Lung microvascular endothelial cell (primary cell): ENCODE measurements around the gene CD3D. TPM values are rescaled to one million over a fixed set of nuclear protein-coding genes. Genes with fewer than 3 reads are reported as not detected.

ENCODE experiments used
- DNase-seq, 2 donors: peaks; one replicate each; pipeline versions ENCODE4 v3.0.0 to v3.0.0-alpha.2; 2010; ENCODE audit warnings: low read depth in 2 of 2
- total RNA-seq: library from RNA; depleted of rRNA; stranded (reverse); fragments of >200 nt; gene quantifications from 2 replicates; pipeline ENCODE4 v1.2.1, GENCODE V29; 2014

The CD3D gene
- total RNA-seq = not detected in 2 replicates

GRCh38 chr11:118342503-118343161 lies at the start of gene CD3D:
Gene CD3D (minus strand): TSS chr11:118342705. CDS start chr11:118342607, 98 bp downstream.
- no peak for DNase-seq

GRCh38 chr11:118383657-118384056 lies 41.2 kb upstream of the CD3D start:
- no peak for DNase-seq

GRCh38 chr11:118382954-118383353 lies 40.4 kb upstream of the CD3D start:
- DNase-seq = no peak

- DNase-seq = peak in 1 of 2 donors; percentile 69
Measured at GRCh38 chr11:118380571-118380970, 38.1 kb upstream of the CD3D start.

- no peak for DNase-seq
Measured at GRCh38 chr11:118379497-118379896, 37.0 kb upstream of the CD3D start.

GRCh38 chr11:118375978-118376377 lies 33.5 kb upstream of the CD3D start:
- DNase-seq = no peak

- DNase-seq = no peak
Measured at GRCh38 chr11:118374729-118375128, 32.2 kb upstream of the CD3D start.

GRCh38 chr11:118373871-118374270 lies 31.4 kb upstream of the CD3D start:
- DNase-seq = no peak

- no peak for DNase-seq
Measured at GRCh38 chr11:118373263-118373662, 30.8 kb upstream of the CD3D start.

- no peak for DNase-seq
Measured at GRCh38 chr11:118370774-118371173, 28.3 kb upstream of the CD3D start.

- DNase-seq = no peak
Measured at GRCh38 chr11:118366287-118366686, 23.8 kb upstream of the CD3D start.

- DNase-seq = no peak
Measured at GRCh38 chr11:118364956-118365615, 22.6 kb upstream of the CD3D start.

- DNase-seq = peak; percentile 93 to 96
Measured at GRCh38 chr11:118359295-118359958, 16.9 kb upstream of the CD3D start, which contains the start of gene UBE4A. Gene UBE4A (plus strand): TSS chr11:118359600. CDS start chr11:118365081, 5,481 bp downstream.

GRCh38 chr11:118358071-118358470 lies 15.6 kb upstream of the CD3D start:
- no peak for DNase-seq

- peak; percentile 24 to 39 for DNase-seq
Measured at GRCh38 chr11:118353084-118353710, 10.7 kb upstream of the CD3D start.

GRCh38 chr11:118349475-118349874 lies 7.0 kb upstream of the CD3D start:
- DNase-seq = no peak

- DNase-seq = no peak
Measured at GRCh38 chr11:118343981-118344515, 1.5 kb upstream of the CD3D start, which contains the start of gene CD3G. Gene CD3G (plus strand): TSS chr11:118344344. CDS start chr11:118344424, 80 bp downstream.

- no peak for DNase-seq
Measured at GRCh38 chr11:118343248-118343647, 743 bp upstream of the CD3D start.

- no peak for DNase-seq
Measured at GRCh38 chr11:118341815-118342489, 553 bp downstream of the CD3D start.

GRCh38 chr11:118341261-118341660 lies 1.2 kb downstream of the CD3D start:
- no peak for DNase-seq

- DNase-seq = no peak
Measured at GRCh38 chr11:118340449-118340848, 2.1 kb downstream of the CD3D start.
